Measurements from ENCODE around the gene C15orf61. TPM values are rescaled to one million over a fixed set of nuclear protein-coding genes. Genes with fewer than 3 reads are reported as not detected.

C15orf61 gene
- total RNA-seq, 1 donor from 2014 or later = 4.5 TPM

GRCh38 chr15:67533873-67534272 is 12.9 kb downstream of the C15orf61 start:
- DNase-seq (ENCODE audit: low spot score) = no peak
- H3K4me3 Mint-ChIP-seq (ENCODE audit: unreplicated experiment) = no peak overlapping the region
- no peaks in the 10 kb centered on the region for H3K9me3 Mint-ChIP-seq (ENCODE audit: unreplicated experiment)
- TF ChIP-seq CTCF (IDR thresholded peaks at IDR 0.05; ENCODE audit: unreplicated experiment) = no peak
- no peaks in the 10 kb centered on the region for H3K4me1 Mint-ChIP-seq (ENCODE audit: unreplicated experiment)
- no peak overlapping the region for H3K27ac Mint-ChIP-seq (ENCODE audit: unreplicated experiment)
- H3K36me3 Mint-ChIP-seq (ENCODE audit: low read depth, unreplicated experiment) = no peaks in the 10 kb centered on the region
- H3K27me3 Mint-ChIP-seq (ENCODE audit: unreplicated experiment) = no peaks in the 10 kb centered on the region

GRCh38 chr15:67534360-67534759 is 13.4 kb downstream of the C15orf61 start:
- Mint-ChIP-seq H3K27me3 (ENCODE audit: unreplicated experiment) (no peaks in the 10 kb centered on the region), H3K9me3 (ENCODE audit: unreplicated experiment) (no peaks in the 10 kb centered on the region), H3K4me3 (ENCODE audit: unreplicated experiment) (no peak overlapping the region), H3K36me3 (ENCODE audit: low read depth, unreplicated experiment) (no peaks in the 10 kb centered on the region), H3K27ac (ENCODE audit: unreplicated experiment) (no peak overlapping the region), H3K4me1 (ENCODE audit: unreplicated experiment) (no peaks in the 10 kb centered on the region)
- no peak for DNase-seq (ENCODE audit: low spot score)
- TF ChIP-seq CTCF (IDR thresholded peaks at IDR 0.05; ENCODE audit: unreplicated experiment) = no peak

- no peak overlapping the region for H3K27ac Mint-ChIP-seq (ENCODE audit: unreplicated experiment)
- H3K36me3 Mint-ChIP-seq (ENCODE audit: low read depth, unreplicated experiment) = no peaks in the 10 kb centered on the region
- H3K4me1 Mint-ChIP-seq (ENCODE audit: unreplicated experiment) = peaks cover 6% of the 10 kb centered on the region
- TF ChIP-seq CTCF (IDR thresholded peaks at IDR 0.05; ENCODE audit: unreplicated experiment) = no peak
- H3K4me3 Mint-ChIP-seq (ENCODE audit: unreplicated experiment) = no peak overlapping the region
- H3K9me3 Mint-ChIP-seq (ENCODE audit: unreplicated experiment) = no peaks in the 10 kb centered on the region
- H3K27me3 Mint-ChIP-seq (ENCODE audit: unreplicated experiment) = peaks cover 2% of the 10 kb centered on the region
- DNase-seq (ENCODE audit: low spot score) = no peak
Measured at GRCh38 chr15:67537771-67538170, 16.8 kb downstream of the C15orf61 start.

- no peak for TF ChIP-seq CTCF (IDR thresholded peaks at IDR 0.05; ENCODE audit: unreplicated experiment)
- H3K9me3 Mint-ChIP-seq (ENCODE audit: unreplicated experiment) = no peaks in the 10 kb centered on the region
- H3K27ac Mint-ChIP-seq (ENCODE audit: unreplicated experiment) = peak within 1 kb of the TSS; percentile 52
- peaks cover 8% of the 10 kb centered on the region for H3K36me3 Mint-ChIP-seq (ENCODE audit: low read depth, unreplicated experiment)
- peaks cover 10% of the 10 kb centered on the region for H3K4me1 Mint-ChIP-seq (ENCODE audit: unreplicated experiment)
- H3K27me3 Mint-ChIP-seq (ENCODE audit: unreplicated experiment) = peaks cover 2% of the 10 kb centered on the region
- peak within 1 kb of the TSS; percentile 98 for H3K4me3 Mint-ChIP-seq (ENCODE audit: unreplicated experiment)
- DNase-seq (ENCODE audit: low spot score) = peak; percentile 66
Measured at GRCh38 chr15:67542420-67543347, 21.8 kb downstream of the C15orf61 start, which contains the start of gene MAP2K5. Gene MAP2K5 (plus strand): TSS chr15:67542703. CDS start chr15:67543336, 633 bp downstream.

GRCh38 chr15:67543348-67543718 is 22.4 kb downstream of the C15orf61 start:
- peak overlapping the region; percentile 95 for H3K4me3 Mint-ChIP-seq (ENCODE audit: unreplicated experiment)
- peaks cover 8% of the 10 kb centered on the region for H3K36me3 Mint-ChIP-seq (ENCODE audit: low read depth, unreplicated experiment)
- H3K27ac Mint-ChIP-seq (ENCODE audit: unreplicated experiment) = no peak overlapping the region
- DNase-seq (ENCODE audit: low spot score) = peak; percentile 4
- H3K4me1 Mint-ChIP-seq (ENCODE audit: unreplicated experiment) = peaks cover 10% of the 10 kb centered on the region
- TF ChIP-seq CTCF (IDR thresholded peaks at IDR 0.05; ENCODE audit: unreplicated experiment) = no peak
- H3K27me3 Mint-ChIP-seq (ENCODE audit: unreplicated experiment) = peaks cover 2% of the 10 kb centered on the region
- H3K9me3 Mint-ChIP-seq (ENCODE audit: unreplicated experiment) = no peaks in the 10 kb centered on the region
